ENCODE data around the gene PRKCQ.

Gene PRKCQ

DNA sequence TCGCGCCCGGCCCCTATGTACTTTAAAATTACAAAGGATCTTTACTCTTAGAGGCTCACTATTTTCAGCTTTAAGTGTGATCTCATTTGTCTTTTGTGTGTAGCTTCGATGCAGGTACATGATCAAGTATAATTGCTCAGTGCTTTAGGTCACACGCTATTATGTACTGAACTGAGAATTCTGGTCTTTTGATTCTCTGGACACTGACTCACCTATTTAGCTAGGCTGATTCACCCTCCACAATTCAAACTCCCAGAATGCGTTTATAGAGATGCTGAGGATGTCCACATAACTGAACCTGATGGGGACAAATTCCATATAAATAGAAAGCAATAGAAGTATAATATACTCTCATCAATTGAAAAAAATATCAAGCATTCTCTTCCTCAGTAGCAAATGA, 57.8 kb downstream of the PRKCQ start:
- no peak for DNase-seq (ENCODE audit: low read depth, low spot score)

DNA sequence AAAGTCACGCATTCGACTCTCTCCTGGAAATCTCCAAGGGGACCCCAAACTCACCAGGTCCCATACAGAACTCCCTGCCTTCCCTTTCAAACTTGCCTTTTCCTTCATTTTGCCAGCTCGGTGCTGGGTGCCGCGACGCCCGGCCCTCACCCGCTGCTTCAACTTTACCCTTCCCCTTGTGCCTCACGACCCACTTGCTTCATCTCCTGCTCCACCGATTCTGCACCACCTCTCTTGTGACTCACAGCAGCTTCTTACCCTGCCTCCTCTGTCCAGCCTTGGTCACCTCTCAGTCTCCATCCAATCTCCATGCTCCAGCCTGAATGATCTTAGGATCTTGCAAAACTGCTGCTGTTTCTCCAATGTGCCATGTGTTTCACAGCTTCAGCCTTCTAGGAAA, 59.9 kb downstream of the PRKCQ start:
- DNase-seq (ENCODE audit: low read depth, low spot score): no peak

DNA sequence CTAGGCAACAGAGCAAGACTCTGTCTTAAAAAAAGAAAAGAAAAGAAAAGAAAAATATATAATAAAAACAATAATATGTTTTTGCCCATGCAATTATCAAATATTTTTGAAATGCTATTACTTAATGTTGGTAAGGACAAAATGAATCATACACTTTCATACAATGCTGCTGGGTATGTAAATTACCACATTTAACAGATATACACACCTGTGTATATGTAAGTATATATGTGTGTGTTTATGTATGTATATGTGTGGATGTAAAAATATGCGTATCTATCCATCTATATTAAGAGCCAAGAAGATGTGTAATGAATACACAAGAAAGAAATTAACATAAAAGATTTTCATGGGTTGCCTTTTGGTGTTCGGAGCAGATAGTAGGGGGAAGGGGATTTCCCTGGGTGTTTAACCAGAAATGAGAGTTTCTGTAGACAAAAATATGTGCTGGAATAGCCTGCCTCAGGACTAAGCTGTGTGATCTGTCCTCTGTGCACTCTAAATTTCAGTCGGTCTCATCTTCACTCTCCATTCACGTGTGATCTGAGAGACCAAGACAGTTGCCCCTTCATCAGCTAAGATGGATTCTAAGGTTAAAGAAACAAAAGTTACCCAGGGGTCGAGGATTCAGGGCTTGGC, 61.2 kb downstream of the PRKCQ start:
- no peak for DNase-seq (ENCODE audit: low read depth, low spot score)

DNA sequence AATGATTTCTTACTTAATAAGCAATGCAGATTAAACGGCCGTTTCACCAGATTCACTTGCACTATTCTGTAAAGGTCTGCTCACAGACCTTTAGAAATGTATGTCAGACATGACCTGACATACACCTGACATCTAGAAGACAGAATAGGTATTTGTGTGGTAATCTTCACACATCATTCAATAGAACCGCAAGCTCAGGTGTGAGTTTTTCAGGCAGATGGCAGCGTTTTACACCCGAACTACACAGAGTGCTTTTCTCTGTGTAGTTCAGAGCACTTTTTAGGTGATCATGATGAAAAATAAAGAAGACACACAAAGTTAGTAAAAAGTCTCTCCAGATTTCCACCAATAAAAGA, 63.2 kb downstream of the PRKCQ start:
- DNase-seq (ENCODE audit: low read depth, low spot score): no peak

DNA sequence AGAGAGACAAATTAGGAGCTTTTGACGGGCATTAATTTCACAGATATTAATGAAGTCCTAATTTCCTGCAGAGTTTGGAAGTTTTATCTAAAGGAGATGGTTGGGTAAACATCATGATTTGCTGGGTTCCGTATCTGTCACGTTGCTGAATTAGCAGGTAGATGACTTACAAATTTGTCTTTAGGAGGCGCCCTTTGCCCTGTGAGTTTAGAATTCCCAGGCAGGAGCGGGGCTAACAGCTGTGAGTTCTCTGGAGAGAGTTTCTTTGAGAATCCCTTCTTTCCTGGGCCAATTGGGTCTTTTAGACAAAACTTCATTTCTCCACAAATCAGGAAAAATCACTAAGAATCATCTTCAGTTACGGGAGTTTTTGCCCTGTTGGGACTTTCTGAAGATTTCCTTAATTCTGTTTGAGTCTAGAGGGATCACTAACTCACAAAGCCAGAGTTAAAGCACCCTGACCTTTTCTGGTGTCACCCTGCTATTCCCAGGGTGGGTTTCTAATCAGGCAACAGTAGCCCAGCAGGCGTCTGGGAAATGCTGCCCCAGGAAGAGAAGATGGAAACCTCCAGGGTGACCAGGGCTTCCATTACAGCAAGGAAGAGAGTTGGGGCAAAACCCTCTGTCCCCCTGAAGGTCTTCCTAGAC, 63.7 kb downstream of the PRKCQ start:
- no peak for DNase-seq (ENCODE audit: low read depth, low spot score)

DNA sequence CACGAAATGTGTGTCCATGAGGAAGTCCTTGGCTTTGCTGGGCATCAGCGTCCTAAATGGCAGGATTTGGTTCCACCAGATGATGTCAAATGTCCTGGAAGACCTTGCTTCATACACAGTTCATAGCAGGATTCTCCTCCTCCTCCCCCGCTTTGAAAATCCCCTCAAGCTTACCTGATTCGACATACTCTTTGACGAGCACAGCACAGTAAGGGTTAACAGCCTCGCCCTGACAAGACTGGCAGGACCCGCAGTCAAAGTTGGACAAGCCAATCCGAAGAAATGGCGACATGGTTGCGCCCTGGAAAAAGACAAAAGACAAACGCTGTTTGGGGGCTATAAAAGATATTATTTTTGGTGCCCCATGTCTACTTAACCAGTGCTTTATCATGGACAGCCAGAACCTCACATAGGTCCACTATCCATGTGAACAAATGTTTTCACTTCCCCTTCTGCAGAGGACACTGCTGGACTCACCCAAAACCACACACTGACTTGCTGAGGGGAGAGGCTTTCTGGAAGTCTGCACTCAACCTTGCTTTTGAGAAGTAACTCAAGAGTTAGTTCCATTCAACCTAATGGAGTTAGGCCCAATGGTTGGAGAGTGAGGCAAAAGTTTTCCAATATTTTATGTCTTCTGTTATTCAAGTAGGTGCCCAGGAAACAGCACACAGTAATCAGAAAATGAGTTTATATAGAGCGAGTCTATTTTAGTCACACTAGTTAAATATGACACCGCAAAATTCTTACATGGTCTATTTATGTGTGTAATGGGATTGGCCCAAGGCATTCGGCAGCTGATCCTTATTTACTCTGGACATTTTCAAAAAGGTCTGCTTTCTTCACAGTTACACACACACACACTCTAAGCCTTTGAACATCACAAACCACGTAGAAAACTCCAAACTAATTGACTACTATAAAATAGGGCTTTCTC, 65.0 kb downstream of the PRKCQ start:
- no peak for DNase-seq (ENCODE audit: low read depth, low spot score)

DNA sequence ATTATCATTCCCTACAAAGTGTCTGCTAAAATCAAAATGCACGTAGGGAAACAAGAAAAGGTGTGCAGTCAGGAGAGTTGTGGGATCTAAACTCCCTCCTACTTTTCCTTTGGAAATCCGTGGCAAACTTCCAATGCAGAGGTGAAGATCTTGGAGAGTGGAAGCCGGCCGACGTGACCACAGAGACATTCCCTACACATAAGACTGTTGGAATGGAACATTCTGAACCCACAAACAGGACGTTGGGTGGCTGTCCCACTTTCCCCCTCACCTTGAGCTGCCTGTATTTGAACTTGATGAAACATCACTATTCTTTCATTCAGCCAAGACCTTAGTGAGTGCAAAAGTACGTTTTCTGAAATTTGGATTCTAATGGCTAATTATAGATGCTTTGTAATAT, 65.9 kb downstream of the PRKCQ start:
- DNase-seq (ENCODE audit: low read depth, low spot score): no peak

DNA sequence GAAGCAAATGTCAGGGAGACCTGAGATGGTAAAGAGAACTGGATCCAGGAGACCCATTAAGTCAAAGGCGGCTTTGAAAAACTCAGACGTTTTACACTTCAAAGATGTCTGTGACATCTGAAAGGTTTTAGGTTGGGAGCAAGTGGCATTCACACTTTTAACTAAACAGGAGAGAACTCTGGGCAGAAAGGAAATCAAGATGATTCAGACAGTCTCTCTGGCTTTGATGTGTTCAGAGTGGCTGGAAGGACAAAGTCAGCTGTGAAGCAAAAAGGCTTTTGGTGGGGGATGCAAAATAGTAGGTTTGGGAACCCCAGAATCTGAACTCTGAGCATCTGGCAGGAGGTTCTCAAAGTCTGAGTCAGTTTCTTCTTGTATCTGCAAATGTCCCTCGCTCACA, 66.6 kb downstream of the PRKCQ start:
- DNase-seq (ENCODE audit: low read depth, low spot score): no peak

DNA sequence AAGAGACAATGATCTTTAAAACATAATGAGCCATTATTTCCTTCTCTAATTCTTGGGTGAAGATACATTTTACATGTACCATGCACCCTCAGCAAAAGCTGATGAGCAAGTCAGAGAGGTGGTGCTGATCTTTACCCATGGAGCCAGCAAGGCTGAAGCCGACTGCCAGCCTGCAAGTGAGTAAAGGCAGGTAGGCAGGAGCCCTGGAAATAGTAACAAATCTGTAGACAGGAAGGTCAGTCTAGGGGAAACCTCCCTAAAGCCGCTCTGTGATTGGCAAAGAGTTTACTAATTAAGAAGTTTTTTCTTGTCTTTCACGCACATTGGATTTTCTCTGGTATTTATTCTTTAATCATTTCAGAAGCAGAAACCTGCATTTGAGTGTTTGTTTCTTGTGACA, 67.9 kb downstream of the PRKCQ start:
- no peak for DNase-seq (ENCODE audit: low read depth, low spot score)

DNA sequence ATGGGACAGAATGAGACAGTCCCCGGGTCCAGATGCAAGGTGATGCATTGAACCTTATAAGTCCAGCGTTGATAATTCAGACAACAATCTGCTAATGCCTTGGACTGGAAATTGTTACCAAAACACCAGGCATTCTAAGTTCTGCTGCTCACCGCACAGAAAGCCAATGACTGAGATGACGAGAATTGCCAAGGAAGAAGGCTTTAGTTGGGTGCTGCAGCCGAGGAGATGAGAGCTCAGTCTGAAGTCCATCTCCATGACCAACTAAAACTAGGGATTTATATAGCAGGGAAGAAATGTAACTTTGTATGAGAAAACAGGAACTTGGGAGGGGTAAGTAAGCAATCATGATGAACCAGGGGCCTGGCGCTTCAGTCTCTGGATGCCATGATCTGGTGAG, 68.7 kb downstream of the PRKCQ start:
- DNase-seq (ENCODE audit: low read depth, low spot score): no peak

DNA sequence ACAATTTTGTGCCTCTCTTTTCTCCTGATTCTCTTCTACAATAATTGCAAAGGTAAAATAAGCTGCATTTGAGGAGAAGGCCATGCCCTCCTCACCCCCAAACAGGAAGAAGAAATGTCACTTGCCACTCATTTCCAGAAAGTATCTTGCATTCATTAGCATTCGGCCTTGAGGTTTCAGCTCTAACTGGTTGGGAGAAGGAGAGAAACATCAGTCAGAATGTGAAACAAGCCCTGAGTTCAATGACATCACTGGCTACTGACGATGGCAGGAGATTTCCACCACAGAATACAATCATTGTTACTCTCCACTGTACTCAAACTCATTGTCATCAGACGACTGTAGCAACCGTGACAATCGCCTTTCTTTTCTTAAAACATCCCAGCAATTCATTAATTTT, 72.8 kb downstream of the PRKCQ start:
- DNase-seq (ENCODE audit: low read depth, low spot score): no peak

DNA sequence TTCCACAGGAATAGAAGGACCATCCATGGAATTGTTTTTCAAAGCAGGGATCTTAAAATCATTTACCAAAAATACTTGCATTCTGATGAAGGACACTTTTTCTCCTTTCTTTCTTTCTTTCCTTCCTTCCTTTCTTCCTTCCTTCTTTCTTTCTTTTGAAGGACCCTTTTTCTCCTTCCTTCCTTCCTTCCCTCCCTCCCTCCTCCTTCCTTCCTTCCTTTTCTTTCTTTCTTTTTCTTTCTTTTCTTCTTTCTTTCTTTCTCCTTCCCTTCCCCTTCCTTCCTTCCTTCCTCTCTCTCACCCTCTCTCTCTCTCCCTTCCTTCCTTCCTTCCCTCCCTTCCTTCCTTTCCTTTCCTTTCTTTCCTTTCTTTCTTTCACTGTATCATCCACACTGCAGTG, 74.8 kb downstream of the PRKCQ start:
- DNase-seq (ENCODE audit: low read depth, low spot score): no peak

DNA sequence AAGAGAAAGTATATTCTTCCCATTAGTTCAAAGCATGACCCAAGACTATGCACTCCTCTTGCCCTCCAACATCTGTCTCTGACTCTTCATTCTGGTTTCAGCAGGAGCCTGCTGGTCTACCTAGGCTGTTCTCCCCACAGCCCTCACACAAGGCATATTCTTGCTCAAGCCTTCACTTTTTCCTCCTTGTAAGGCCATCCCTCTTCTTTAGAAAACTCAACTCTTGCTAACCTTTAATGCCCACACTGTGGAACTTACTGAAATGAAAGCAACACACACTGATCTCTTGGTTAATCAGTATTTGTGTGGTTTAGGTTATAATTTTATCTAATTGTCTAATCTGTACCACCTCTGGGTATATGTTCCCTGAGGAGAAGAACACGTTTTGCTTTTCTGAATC, 75.8 kb downstream of the PRKCQ start:
- no peak for DNase-seq (ENCODE audit: low read depth, low spot score)

DNA sequence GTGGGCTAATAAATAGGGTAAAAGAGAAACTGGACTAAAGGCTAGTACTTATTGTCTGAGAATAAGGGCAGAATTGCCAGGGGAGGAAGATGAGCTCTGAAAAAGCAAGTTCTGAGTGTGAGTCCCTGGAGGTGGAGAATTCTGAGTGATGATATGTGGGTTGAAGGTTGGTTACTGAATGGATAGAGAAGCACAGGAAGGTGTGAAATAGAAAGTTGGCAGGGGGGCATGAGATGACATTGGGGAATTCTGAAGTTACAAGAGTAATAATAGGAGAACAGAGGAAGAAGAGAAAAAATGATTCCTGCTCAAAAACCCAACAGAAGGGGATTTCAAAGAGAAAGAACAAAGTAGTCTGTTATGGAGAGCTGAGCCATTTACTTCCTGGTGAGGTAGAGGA, 76.9 kb downstream of the PRKCQ start:
- no peak for DNase-seq (ENCODE audit: low read depth, low spot score)

DNA sequence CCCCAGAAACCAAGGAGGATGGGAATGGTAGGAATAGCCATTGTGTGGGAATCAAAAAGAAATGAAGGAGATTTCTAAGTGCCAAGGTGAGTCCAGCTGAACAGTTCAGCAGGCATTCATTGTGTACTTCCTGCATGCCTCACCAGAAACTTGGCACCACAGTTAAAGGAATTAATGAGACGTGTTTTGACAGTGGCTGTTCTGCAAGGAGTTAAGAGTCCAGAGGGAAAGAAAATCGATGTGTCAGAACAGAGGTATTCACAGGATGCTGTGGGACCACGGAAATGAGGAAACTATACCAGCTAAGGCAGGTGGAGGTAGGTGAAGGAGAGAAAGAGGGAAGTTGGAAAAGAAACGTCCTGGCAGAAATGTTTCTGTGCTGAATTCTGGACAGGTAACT, 78.1 kb downstream of the PRKCQ start:
- DNase-seq (ENCODE audit: low read depth, low spot score): no peak

DNA sequence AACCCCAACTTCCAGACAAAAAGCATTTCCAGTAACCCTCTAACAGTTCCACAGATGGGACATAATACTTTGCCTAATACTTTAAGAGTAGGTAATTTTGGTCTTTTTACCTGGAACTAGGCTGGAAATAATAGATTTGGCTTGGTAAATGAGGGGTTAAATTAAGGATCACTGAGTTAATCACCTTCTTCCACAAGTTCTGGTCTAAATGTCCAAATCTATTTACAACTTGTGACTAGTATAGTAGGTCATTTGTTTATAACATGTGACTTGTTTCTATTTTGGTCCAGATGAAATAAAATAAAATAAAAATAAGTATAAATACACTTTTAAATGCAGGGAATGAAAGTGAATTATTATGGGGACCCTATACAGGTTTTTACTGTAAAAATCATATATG, 80.1 kb downstream of the PRKCQ start:
- no peak for DNase-seq (ENCODE audit: low read depth, low spot score)

DNA sequence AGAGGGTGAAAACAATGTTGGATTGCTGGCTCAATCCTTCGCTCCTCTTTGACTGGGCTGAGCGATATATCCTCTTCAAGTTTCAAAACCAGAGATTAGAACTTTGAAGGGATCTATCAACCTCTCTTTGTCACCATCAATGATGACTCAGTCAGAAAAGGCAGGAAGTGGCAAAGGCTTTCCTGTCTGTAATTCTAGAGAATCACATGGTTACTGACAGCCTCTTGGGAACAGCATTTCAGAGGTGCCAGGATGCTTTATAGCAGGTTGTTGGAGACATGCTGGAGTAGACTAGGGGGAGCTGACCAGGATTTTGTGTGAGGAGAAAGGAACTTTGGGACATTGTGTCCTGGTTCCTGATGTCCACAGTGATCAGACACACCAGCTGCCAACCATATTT, 81.3 kb downstream of the PRKCQ start:
- DNase-seq (ENCODE audit: low read depth, low spot score): no peak

DNA sequence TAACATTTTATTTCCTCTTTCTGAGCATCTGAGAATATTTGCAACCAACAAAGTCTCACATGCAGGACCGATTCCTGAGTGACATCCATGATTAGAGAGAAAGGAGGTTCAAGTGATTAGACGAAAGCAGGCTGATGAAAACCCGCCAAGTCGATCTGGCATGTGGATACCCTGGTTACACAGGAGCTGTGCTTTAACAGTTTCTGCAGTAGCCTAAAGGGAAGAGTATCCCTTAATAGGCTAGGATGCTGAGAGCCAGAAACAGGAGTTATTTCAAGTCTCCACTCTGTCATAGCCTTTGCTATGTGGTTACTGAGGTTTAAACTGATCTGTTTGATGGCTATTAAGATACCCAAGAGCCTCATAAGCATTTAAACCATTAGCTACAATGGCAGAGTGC, 82.5 kb downstream of the PRKCQ start:
- no peak for DNase-seq (ENCODE audit: low read depth, low spot score)

DNA sequence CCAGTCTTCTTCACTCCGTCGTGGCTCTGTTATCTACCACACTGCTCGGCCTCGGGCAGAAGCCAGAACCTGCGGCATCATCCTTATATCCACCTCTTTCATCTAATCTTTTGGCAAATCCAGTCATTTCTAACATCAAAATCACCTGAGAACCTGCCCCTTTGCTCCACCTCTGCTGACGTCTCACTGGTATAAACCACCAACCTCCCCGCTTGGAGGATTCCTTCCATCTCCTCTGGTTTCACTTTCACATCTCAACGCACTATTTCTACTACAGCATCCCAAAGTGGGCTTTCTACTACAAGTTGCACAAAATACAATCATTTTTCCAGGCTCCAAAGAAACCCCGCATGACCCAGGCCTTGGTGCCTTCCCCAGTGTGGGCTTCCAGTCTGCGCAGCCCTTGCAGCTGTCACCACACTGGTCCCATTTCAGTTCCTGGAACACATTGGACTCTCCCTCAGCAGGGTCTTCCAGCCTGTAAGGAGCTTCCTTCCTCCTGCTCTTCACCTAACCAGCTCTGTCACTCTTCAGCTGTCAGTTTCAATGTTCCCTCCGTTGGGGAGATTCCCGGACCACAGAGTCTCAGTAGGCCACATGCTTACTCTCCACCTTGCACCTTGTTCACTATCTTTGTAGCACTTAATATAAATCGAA, 85.0 kb downstream of the PRKCQ start:
- DNase-seq (ENCODE audit: low read depth, low spot score): no peak

DNA sequence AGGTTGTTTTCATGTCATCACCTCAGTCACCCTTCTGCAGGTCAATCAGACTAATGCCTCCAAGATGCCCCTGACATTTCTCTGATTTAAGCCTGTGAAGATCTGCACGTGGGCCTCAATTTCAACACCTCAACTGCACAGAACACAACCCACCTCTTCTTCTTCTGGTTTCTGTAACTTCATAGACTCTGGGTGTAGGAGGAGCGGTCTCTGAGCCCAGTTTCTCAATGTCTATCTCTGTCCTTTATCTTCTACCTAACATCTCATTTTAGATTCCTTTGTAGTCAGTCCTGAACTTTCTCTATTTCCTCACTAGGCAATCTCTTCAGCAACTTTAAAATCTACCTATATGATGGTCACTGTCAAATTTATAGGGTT, 85.6 kb downstream of the PRKCQ start:
- no peak for DNase-seq (ENCODE audit: low read depth, low spot score)

DNA sequence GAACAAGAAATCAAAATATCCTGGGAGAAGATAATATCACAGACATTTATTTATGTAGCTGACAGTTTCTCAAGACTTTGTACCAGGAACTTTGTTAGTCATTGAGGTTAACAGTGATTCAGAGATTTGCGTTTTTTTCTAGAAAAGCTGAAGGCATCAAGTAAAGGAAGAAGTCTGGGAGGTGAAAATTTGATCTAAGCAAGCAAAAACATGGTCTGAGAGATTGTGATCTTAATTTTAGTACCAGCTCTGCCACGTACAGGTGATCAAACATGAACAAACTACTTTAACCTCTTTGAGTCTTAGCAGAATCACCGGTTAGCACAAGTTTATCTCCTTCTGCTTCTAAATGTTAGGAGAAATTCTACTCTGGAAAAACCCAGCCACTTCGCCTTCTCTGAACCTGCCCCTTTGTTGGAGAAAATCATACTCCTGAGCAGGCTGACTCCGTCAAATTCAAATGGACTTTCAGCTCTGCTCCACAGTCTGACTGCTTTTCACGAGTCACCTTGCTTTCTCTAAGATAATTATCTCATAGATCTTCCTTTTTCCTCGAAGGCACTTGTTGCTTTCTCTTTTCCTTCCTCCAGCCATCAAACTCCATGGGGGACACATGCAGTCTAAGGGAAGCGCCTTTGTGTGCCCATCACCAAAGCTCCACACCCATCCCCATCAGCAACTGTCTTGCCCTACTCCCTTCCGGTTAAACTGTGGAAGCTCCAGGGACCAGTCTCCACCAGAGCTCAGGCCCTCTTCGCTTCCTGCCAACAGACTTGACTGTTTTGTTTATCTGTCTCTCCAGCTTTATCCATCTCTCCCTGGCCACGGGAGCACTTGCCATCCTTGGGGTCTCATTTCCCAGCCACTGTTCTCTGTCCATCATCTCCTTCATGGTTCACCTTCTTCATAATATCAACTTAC, 86.3 kb downstream of the PRKCQ start:
- DNase-seq (ENCODE audit: low read depth, low spot score): no peak
